ENCODE data around the gene HS1BP3. TPM values are rescaled to one million over a fixed set of nuclear protein-coding genes. Genes with fewer than 3 reads are reported as not detected.

The HS1BP3 gene
- total RNA-seq, 1 donor from 2014 or later, result 21.0 TPM

GRCh38 chr2:20638646-20639430 is 12.1 kb downstream of the HS1BP3 start:
- H3K36me3 ChIP-seq (ENCODE audit: insufficient read depth, low read length), result no peaks in the 10 kb centered on the region
- TF ChIP-seq EZH2 (IDR thresholded peaks at IDR 0.05; ENCODE audit: insufficient read depth, low read length), result no peak
- no peak for TF ChIP-seq CTCF (IDR thresholded peaks at IDR 0.05; ENCODE audit: insufficient read depth, low read depth, low read length)
- H3K27me3 Mint-ChIP-seq (ENCODE audit: low read depth, unreplicated experiment), result no peaks in the 10 kb centered on the region
- H3K27ac Mint-ChIP-seq (ENCODE audit: unreplicated experiment), result no peak overlapping the region
- no peak overlapping the region for H3K27ac ChIP-seq (ENCODE audit: low read depth, low read length)
- no peak overlapping the region for H2AFZ ChIP-seq (ENCODE audit: low read depth, low read length)
- no peaks in the 10 kb centered on the region for H3K27me3 ChIP-seq (ENCODE audit: insufficient read depth, low read length)
- H3K4me2 ChIP-seq (ENCODE audit: low read length), result no peak overlapping the region
- peaks cover 19% of the 10 kb centered on the region for H4K20me1 ChIP-seq (ENCODE audit: insufficient read depth, low read length)
- no peak overlapping the region for H3K4me3 ChIP-seq (ENCODE audit: insufficient read depth, low read depth, low read length)
- DNase-seq (ENCODE audit: low read depth), result no peak
- no peak overlapping the region for H3K9ac ChIP-seq (ENCODE audit: low read length)
- H3K4me1 ChIP-seq (ENCODE audit: insufficient read depth, low read length), result peaks cover 36% of the 10 kb centered on the region
- H3K9me3 ChIP-seq (ENCODE audit: insufficient read depth, low read depth, low read length), result no peaks in the 10 kb centered on the region
- no peaks in the 10 kb centered on the region for H3K79me2 ChIP-seq (ENCODE audit: insufficient read depth, low read length)
- no peak for FAIRE-seq
- H3K9me3 Mint-ChIP-seq (ENCODE audit: unreplicated experiment), result no peaks in the 10 kb centered on the region
- H3K36me3 Mint-ChIP-seq (ENCODE audit: low read depth, unreplicated experiment), result peaks cover 4% of the 10 kb centered on the region
- H3K4me3 Mint-ChIP-seq (ENCODE audit: unreplicated experiment), result no peak overlapping the region
- H3K4me1 Mint-ChIP-seq (ENCODE audit: low read depth, unreplicated experiment), result peaks cover 27% of the 10 kb centered on the region

GRCh38 chr2:20638014-20638413 is 12.9 kb downstream of the HS1BP3 start:
- H3K27me3 ChIP-seq (ENCODE audit: insufficient read depth, low read length), result no peaks in the 10 kb centered on the region
- H3K36me3 ChIP-seq (ENCODE audit: insufficient read depth, low read length), result no peaks in the 10 kb centered on the region
- H2AFZ ChIP-seq (ENCODE audit: low read depth, low read length), result no peak overlapping the region
- DNase-seq (ENCODE audit: low read depth) (no peak), FAIRE-seq (no peak)
- Mint-ChIP-seq H3K4me1 (ENCODE audit: low read depth, unreplicated experiment) (peaks cover 27% of the 10 kb centered on the region), H3K9me3 (ENCODE audit: unreplicated experiment) (no peaks in the 10 kb centered on the region), H3K27ac (ENCODE audit: unreplicated experiment) (no peak overlapping the region), H3K36me3 (ENCODE audit: low read depth, unreplicated experiment) (peaks cover 4% of the 10 kb centered on the region), H3K27me3 (ENCODE audit: low read depth, unreplicated experiment) (no peaks in the 10 kb centered on the region), H3K4me3 (ENCODE audit: unreplicated experiment) (no peak overlapping the region)
- TF ChIP-seq EZH2 (IDR thresholded peaks at IDR 0.05; ENCODE audit: insufficient read depth, low read length) (no peak), CTCF (IDR thresholded peaks at IDR 0.05; ENCODE audit: insufficient read depth, low read depth, low read length) (no peak)
- H3K79me2 ChIP-seq (ENCODE audit: insufficient read depth, low read length), result no peaks in the 10 kb centered on the region
- H3K4me1 ChIP-seq (ENCODE audit: insufficient read depth, low read length), result peaks cover 37% of the 10 kb centered on the region
- H4K20me1 ChIP-seq (ENCODE audit: insufficient read depth, low read length), result peaks cover 19% of the 10 kb centered on the region
- H3K4me3 ChIP-seq (ENCODE audit: insufficient read depth, low read depth, low read length), result no peak overlapping the region
- H3K4me2 ChIP-seq (ENCODE audit: low read length), result no peak overlapping the region
- no peak overlapping the region for H3K27ac ChIP-seq (ENCODE audit: low read depth, low read length)
- no peak overlapping the region for H3K9ac ChIP-seq (ENCODE audit: low read length)
- no peaks in the 10 kb centered on the region for H3K9me3 ChIP-seq (ENCODE audit: insufficient read depth, low read depth, low read length)

GRCh38 chr2:20637147-20637546 is 13.8 kb downstream of the HS1BP3 start:
- no peaks in the 10 kb centered on the region for H3K27me3 Mint-ChIP-seq (ENCODE audit: low read depth, unreplicated experiment)
- no peak overlapping the region for H3K4me3 Mint-ChIP-seq (ENCODE audit: unreplicated experiment)
- no peak overlapping the region for H3K27ac Mint-ChIP-seq (ENCODE audit: unreplicated experiment)
- Histone ChIP-seq H3K27ac (ENCODE audit: low read depth, low read length) (no peak overlapping the region), H3K9me3 (ENCODE audit: insufficient read depth, low read depth, low read length) (no peaks in the 10 kb centered on the region), H3K4me3 (ENCODE audit: insufficient read depth, low read depth, low read length) (no peak overlapping the region), H3K4me2 (ENCODE audit: low read length) (no peak overlapping the region), H2AFZ (ENCODE audit: low read depth, low read length) (no peak overlapping the region), H3K9ac (ENCODE audit: low read length) (no peak overlapping the region), H4K20me1 (ENCODE audit: insufficient read depth, low read length) (peaks cover 18% of the 10 kb centered on the region), H3K4me1 (ENCODE audit: insufficient read depth, low read length) (peaks cover 35% of the 10 kb centered on the region), H3K79me2 (ENCODE audit: insufficient read depth, low read length) (no peaks in the 10 kb centered on the region), H3K36me3 (ENCODE audit: insufficient read depth, low read length) (no peaks in the 10 kb centered on the region), H3K27me3 (ENCODE audit: insufficient read depth, low read length) (no peaks in the 10 kb centered on the region)
- no peak for DNase-seq (ENCODE audit: low read depth)
- H3K4me1 Mint-ChIP-seq (ENCODE audit: low read depth, unreplicated experiment), result peaks cover 25% of the 10 kb centered on the region
- peaks cover 4% of the 10 kb centered on the region for H3K36me3 Mint-ChIP-seq (ENCODE audit: low read depth, unreplicated experiment)
- no peaks in the 10 kb centered on the region for H3K9me3 Mint-ChIP-seq (ENCODE audit: unreplicated experiment)
- no peak for TF ChIP-seq CTCF (IDR thresholded peaks at IDR 0.05; ENCODE audit: insufficient read depth, low read depth, low read length)
- no peak for TF ChIP-seq EZH2 (IDR thresholded peaks at IDR 0.05; ENCODE audit: insufficient read depth, low read length)
- no peak for FAIRE-seq

All from astrocyte (in vitro differentiated cells and primary cell).